AG04450 (cell line): ENCODE results near the gene TMEM59L. TPM values are rescaled to one million over a fixed set of nuclear protein-coding genes. Genes with fewer than 3 reads are reported as not detected.
A peak's percentile ranks its signal among the peaks of the same experiment; 100 is the strongest.
"Not testable (repeated sequence)": the region's sequence is repeated elsewhere in the genome, so short reads cannot be mapped to it uniquely, and the experiment has no call there.

Experiments
- CTCF ChIA-PET: fragments of 300-600, 350-600 bp; formaldehyde crosslinking; extraction: SDS; loops from one replicate; lab custom pipeline; 2022; ENCODE audit warnings: antibody characterized with exemption, inconsistent platforms; lab: Charles Lee
- POLR2A ChIA-PET: fragments of 350-600 bp; formaldehyde crosslinking; extraction: SDS; loops from one replicate; lab custom pipeline; 2021; ENCODE audit warnings: antibody characterized with exemption, inconsistent platforms; lab: Yijun Ruan, JAX
- DNase-seq: peaks from one replicate; pipeline ENCODE4 v3.0.0-alpha.2; 2011; ENCODE audit warnings: low read depth, low spot score
- H3K27ac ChIP-seq: one replicate; pipeline ENCODE4 v1.5.1; 2012; ENCODE audit warnings: low read depth, low read length, control low read depth
- H3K27me3 ChIP-seq: one replicate; pipeline ENCODE4 v1.6.0; 2012; ENCODE audit warnings: low read length; ENCODE audit not compliant: control insufficient read depth, insufficient read depth
- H3K4me3 ChIP-seq: 2 replicates; pipeline ENCODE4 v1.5.1; 2011; ENCODE audit warnings: mild to moderate bottlenecking, low read depth, low read length, control low read depth
- H3K9me3 ChIP-seq: 2 replicates; pipeline ENCODE4 v1.5.1; 2012; ENCODE audit warnings: low read length; ENCODE audit not compliant: control insufficient read depth, insufficient read depth
- polyA plus RNA-seq: library from polyadenylated mRNA; depleted of rRNA; stranded (reverse); fragments of >200 nt; gene quantifications from 2 replicates; pipeline ENCODE4 v1.2.3, GENCODE V29; 2011
- TF ChIP-seq, protein P1 (sequence below): IDR thresholded peaks from 2 replicates; pipeline ENCODE4 v1.5.1; 2011; ENCODE audit warnings: low read depth, low read length, control low read depth, inconsistent platforms

TMEM59L gene
- polyA plus RNA-seq, 1 experiment, result 0.81 TPM

DNA sequence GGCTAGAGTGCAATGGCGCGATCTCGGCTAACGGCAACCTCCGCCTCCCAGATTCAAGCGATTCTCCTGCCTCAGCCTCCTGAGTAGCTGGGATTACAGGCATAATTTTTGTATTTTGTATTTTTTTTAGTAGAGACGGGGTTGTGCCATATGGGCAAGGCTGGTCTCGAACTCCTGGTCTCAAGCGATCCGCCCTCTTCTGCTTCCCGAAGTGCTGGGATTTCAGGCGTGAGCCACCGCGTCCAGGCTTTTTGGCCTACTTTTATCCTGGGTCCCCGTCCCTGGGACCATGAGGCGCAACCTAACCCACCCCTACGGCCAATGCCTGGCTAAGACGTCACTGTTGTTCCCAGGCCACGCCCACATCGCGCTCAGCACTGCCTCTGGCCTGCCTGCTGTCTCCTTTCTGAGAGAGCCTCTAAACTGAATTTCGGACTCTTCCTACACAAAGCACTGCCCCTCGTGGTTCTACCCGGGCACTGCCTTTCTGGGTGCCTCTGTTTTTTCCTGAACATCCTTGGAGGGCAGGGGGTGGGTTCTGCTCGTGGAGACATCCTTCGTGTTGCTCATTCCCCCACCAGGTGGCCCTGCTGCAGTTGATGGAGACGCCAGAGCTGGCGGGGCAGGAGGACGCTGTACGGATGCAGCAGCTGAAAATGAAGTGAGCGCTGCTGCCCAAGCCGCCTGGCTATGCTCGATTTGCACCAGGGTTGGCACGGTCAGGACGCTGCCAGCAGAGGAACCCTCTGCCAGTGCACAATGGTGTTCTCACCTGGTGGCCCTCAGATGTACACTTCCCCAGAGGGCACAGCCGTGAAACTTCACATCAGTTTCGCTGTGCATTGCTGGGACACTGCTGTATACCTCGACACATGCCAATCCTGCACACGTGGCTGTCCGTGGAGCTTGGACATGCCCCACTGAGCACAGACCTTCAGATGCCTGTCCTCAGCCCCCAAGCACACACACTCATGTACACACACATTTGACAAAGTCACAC, 22.1 kb upstream of the TMEM59L start:
- TF ChIP-seq, protein P1, sequence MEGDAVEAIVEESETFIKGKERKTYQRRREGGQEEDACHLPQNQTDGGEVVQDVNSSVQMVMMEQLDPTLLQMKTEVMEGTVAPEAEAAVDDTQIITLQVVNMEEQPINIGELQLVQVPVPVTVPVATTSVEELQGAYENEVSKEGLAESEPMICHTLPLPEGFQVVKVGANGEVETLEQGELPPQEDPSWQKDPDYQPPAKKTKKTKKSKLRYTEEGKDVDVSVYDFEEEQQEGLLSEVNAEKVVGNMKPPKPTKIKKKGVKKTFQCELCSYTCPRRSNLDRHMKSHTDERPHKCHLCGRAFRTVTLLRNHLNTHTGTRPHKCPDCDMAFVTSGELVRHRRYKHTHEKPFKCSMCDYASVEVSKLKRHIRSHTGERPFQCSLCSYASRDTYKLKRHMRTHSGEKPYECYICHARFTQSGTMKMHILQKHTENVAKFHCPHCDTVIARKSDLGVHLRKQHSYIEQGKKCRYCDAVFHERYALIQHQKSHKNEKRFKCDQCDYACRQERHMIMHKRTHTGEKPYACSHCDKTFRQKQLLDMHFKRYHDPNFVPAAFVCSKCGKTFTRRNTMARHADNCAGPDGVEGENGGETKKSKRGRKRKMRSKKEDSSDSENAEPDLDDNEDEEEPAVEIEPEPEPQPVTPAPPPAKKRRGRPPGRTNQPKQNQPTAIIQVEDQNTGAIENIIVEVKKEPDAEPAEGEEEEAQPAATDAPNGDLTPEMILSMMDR, result peak; percentile 27; the same call in 1 of the 2 replicates
- H3K27ac ChIP-seq, result no peak overlapping the region
- CTCF ChIA-PET, result interaction anchor here (1.3 to 3.1 kb wide), 2 partner anchors 82 to 258 kb away, joined by 3 to 38 read pairs; no protein-coding TSS in a partner anchor
- H3K4me3 ChIP-seq, result peak overlapping the region; percentile 82; the same call in 1 of the 2 replicates
- POLR2A ChIA-PET, result interaction anchor here (0.9 to 1.4 kb wide), 2 partner anchors 327 to 329 kb away, joined by 4 to 7 read pairs; partner anchors contain the start of genes COPE and DDX49
- H3K27me3 ChIP-seq, result no peaks in the 10 kb centered on the region
- DNase-seq, result no peak
- H3K9me3 ChIP-seq, result no peaks in the 10 kb centered on the region

DNA sequence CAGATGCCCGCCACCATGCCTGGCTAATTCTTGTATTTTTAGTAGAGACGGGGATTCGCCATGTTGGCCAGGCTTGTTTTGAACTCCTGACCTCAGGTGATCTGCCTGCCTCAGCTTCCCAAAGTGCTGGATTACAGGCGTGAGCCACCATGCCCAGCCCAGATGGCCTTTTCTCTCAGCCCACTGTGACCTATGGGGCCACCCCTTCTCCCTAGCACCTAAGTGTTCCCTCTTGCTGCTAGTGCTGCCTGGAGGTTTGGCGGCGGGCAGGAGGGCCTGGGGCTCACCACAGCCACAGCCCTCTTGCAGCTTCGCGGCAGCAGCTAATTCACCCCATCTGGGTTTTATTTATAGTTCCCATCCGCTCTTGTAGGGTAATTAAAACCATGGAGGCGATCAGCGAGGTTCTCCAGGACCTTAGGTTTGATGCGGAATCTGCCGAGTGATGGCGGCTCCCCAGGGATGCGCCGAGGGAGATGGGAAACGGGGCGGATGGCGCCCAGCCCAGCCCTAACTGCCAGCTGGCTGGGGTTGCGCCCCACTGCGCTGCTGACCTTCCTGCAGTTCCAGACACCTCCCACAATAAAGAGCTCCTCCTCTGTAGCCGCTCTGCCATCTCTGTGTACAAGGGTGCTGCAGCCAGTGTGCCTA, 20.8 kb upstream of the TMEM59L start:
- DNase-seq, result no peak
- no peaks in the 10 kb centered on the region for H3K27me3 ChIP-seq
- peaks cover 3% of the 10 kb centered on the region; the same call in 1 of the 2 replicates for H3K9me3 ChIP-seq
- ChIA-PET POLR2A (no interaction called here), CTCF (interaction anchor here (1.0 to 2.6 kb wide), 3 partner anchors 81 to 256 kb away, joined by 3 to 7 read pairs (median 4); no protein-coding TSS in a partner anchor)
- no peak overlapping the region for H3K27ac ChIP-seq
- no peak overlapping the region for H3K4me3 ChIP-seq
- TF ChIP-seq, protein P1, result no peak

DNA sequence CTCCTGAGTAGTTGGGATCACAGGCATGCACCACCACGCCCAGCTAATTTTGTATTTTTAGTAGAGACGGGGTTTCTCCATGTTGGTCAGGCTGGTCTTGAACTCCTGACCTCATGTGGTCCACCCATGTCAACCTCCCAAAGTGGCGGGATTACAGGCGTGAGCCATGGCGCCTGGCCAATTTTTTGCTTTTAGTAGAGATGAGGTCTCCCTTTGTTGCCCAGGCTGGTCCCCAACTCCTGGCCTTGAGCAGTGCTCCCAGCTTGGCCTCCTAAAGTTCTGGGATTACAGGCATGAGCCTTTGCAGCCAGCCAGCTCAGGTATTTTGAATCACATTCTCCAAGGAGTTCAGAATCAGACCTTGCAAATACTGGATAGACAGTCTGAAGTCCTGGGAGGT, 19.9 kb upstream of the TMEM59L start:
- DNase-seq, H3K27me3 ChIP-seq, H3K27ac ChIP-seq, H3K4me3 ChIP-seq, H3K9me3 ChIP-seq: not testable (repeated sequence)
- ChIA-PET POLR2A (interaction anchor here (0.5 kb wide), 1 partner anchor 62 kb away, joined by 3 read pairs; no protein-coding TSS in a partner anchor), CTCF (interaction anchor here (0.5 to 2.6 kb wide), 6 partner anchors 47 to 415 kb away, joined by 3 to 50 read pairs (median 3); no protein-coding TSS in a partner anchor)

DNA sequence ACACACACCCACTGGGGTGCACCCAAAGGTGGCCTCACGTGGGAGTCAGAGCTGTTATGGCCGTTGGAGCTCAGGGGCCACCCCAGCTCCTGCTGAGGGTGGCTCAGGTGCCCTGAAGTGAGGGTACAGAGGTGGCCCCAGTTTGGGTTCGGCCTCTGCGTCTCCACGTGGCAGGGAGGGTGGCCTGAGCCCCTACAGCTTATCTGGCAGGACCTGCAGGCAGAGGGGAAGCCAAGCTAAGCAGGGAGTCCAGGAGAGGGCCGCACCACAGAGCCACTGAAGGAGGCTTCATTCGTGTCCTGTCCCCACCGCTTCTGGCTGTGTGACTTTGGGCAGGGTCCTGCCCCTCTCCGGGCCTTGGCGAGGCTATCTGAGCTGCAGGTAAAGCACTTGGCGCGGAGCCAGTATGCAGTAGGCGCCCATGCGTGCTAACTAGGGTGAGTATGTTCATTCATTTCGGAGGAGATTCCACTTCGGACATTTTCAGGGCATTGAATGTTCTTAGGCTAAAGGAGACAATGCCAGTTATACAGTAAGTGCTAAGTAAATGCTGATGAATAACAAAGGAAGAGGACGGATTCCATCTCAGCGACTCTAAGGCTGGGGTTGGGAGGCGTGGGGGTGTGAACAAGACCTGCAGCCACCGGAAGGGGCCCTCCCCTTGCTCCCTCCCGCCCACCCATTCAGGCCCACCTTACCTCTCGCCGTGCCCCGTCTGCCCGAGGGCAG, 19.1 kb upstream of the TMEM59L start:
- peaks cover 3% of the 10 kb centered on the region; the same call in 1 of the 2 replicates for H3K9me3 ChIP-seq
- ChIA-PET POLR2A (interaction anchor here (0.5 to 1.1 kb wide), 2 partner anchors 63 to 253 kb away, joined by 3 to 5 read pairs; no protein-coding TSS in a partner anchor), CTCF (interaction anchor here (0.5 to 2.6 kb wide), 26 partner anchors 8 to 408 kb away, joined by 3 to 50 read pairs (median 4); partner anchors contain the start of gene UBA52)
- peak overlapping the region; percentile 45; the same call in 1 of the 2 replicates for H3K4me3 ChIP-seq
- no peak for DNase-seq
- TF ChIP-seq, protein P1, result no peak
- no peaks in the 10 kb centered on the region for H3K27me3 ChIP-seq
- no peak overlapping the region for H3K27ac ChIP-seq
